HepG2 (cell line): ENCODE data around the gene KRT81. TPM values are rescaled to one million over a fixed set of nuclear protein-coding genes. Genes with fewer than 3 reads are reported as not detected.

ENCODE experiments used
- ATAC-seq: fragments of 200-7000 bp; cut with Tn5 transposase; 3 replicates; pipeline ENCODE4 v1.9.1; 2020; ENCODE audit warnings: mild to moderate bottlenecking, moderate library complexity
- BruUV-seq: library from RNA; stranded (reverse); fragments of 400-500 nt; replicated peaks from 2 replicates; lab custom pipeline; 2021; lab: Mats Ljungman, UMichigan
- CTCF ChIA-PET: fragments of 300-600 bp; formaldehyde crosslinking; extraction: SDS; loops from one replicate; lab custom pipeline; 2021; ENCODE audit warnings: low total read pairs, inconsistent platforms, low intra/inter-chr PET ratio; lab: Yijun Ruan, JAX
- POLR2A ChIA-PET: fragments of 350-600 bp; sonication (Branson Sonifier 250); formaldehyde crosslinking; loops from one replicate; lab custom pipeline; 2020; ENCODE audit warnings: antibody characterized with exemption, inconsistent platforms; lab: Yijun Ruan, JAX
- DNase-seq: peaks from one replicate; pipeline ENCODE4 v3.0.0-alpha.2; 2015; ENCODE audit warnings: low spot score
- FAIRE-seq: peaks from 3 replicates; lab custom pipeline; 2011; peaks lifted over from hg19 to GRCh38; lab: Jason Lieb, UNC
- H2AFZ ChIP-seq: one replicate; pipeline ENCODE4 v1.6.1; 2011; ENCODE audit warnings: low read length, inconsistent platforms
- H3K27ac ChIP-seq: fragments of 300-600 bp; 3 replicates; pipeline ENCODE4 v1.8.0; 2011; ENCODE audit warnings: mixed run types, mild to moderate bottlenecking, mixed read lengths, low read length, inconsistent platforms; ENCODE audit not compliant: insufficient read depth; ENCODE audit errors: extremely low read length
- H3K27me3 ChIP-seq, 2 experiments: fragments of 200-600 bp in 1 of 2; 2 replicates in 1 of 2; 3 replicates in 1 of 2; pipeline versions ENCODE4 v1.6.0 to v1.8.0; 2011; ENCODE audit warnings: low read length in 2 of 2, mild to moderate bottlenecking in 2 of 2, moderate library complexity in 2 of 2, inconsistent platforms in 1 of 2; ENCODE audit not compliant: insufficient read depth in 2 of 2, control insufficient read depth in 1 of 2
- H3K36me3 ChIP-seq, 2 experiments: fragments of 200-600 bp in 1 of 2; replicated peaks in 1 of 2; 2 replicates in 1 of 2; 3 replicates in 1 of 2; pipeline versions ENCODE4 v1.5.1 to v1.8.0; 2011; ENCODE audit warnings: low read length in 2 of 2, inconsistent platforms in 1 of 2; ENCODE audit not compliant: insufficient read depth in 2 of 2, control insufficient read depth in 1 of 2
- H3K4me1 ChIP-seq: 2 replicates; pipeline ENCODE4 v1.5.1; 2012; ENCODE audit warnings: low read length, inconsistent platforms; ENCODE audit not compliant: insufficient read depth
- H3K4me2 ChIP-seq: 2 replicates; pipeline ENCODE4 v1.6.0; 2011; ENCODE audit warnings: low read depth, low read length, inconsistent platforms
- H3K4me3 ChIP-seq, 3 experiments: fragments of 200-600 bp in 1 of 3; sonication (generic), shearing (Covaris generic) in 1 of 3; replicated peaks in 1 of 3; 2 replicates each; pipeline ENCODE4 v1.5.1; 2011 to 2016; ENCODE audit warnings: low read length in 3 of 3, inconsistent platforms in 2 of 3, low read depth in 2 of 3, mild to moderate bottlenecking in 2 of 3, control low read depth in 1 of 3, mixed read lengths in 1 of 3; ENCODE audit not compliant: insufficient read depth in 1 of 3
- H3K79me2 ChIP-seq: one replicate; pipeline ENCODE4 v1.6.1; 2011; ENCODE audit warnings: low read length, inconsistent platforms; ENCODE audit not compliant: insufficient read depth
- H3K9ac ChIP-seq: 2 replicates; pipeline ENCODE4 v1.6.0; 2011; ENCODE audit warnings: mild to moderate bottlenecking, low read depth, low read length, inconsistent platforms; ENCODE audit not compliant: insufficient read depth
- H3K9me3 ChIP-seq: 2 replicates; pipeline ENCODE4 v1.5.1; 2012; ENCODE audit warnings: mild to moderate bottlenecking, low read length
- H4K20me1 ChIP-seq: 2 replicates; pipeline ENCODE4 v1.6.0; 2011; ENCODE audit warnings: inconsistent platforms, mild to moderate bottlenecking, low read length, moderate library complexity; ENCODE audit not compliant: insufficient read depth
- CCDC6 ChIP-seq: sonication (generic); formaldehyde crosslinking; IDR thresholded peaks from 2 replicates; pipeline ENCODE4 v1.8.1; 2022; ENCODE audit warnings: mild to moderate bottlenecking, missing genetic modification reagents, moderate library complexity
- CHD4 ChIP-seq: fragments of 200-600 bp; sonication (generic); IDR thresholded peaks from 2 replicates; pipeline ENCODE4 v1.7.0; 2017; ENCODE audit warnings: mild to moderate bottlenecking, low read length, borderline replicate concordance
- CTCF ChIP-seq: sonication (generic); formaldehyde crosslinking; IDR thresholded peaks from 2 replicates; pipeline ENCODE4 v1.5.0; 2020; ENCODE audit warnings: mild to moderate bottlenecking, missing genetic modification reagents, moderate library complexity
- NFE2L1 ChIP-seq: sonication (generic); formaldehyde crosslinking; IDR thresholded peaks from 2 replicates; pipeline ENCODE4 v1.4.0; 2020; ENCODE audit warnings: missing genetic modification reagents, mild to moderate bottlenecking, borderline replicate concordance
- PCBP1 ChIP-seq: fragments of 200-400 bp; formaldehyde crosslinking; IDR thresholded peaks from 2 replicates; pipeline ENCODE4 v1.6.1; 2017; ENCODE audit warnings: mild to moderate bottlenecking, low read depth, low read length, borderline replicate concordance
- POLR2AphosphoS2 ChIP-seq: IDR thresholded peaks from 2 replicates; pipeline ENCODE4 v1.6.1; 2011; ENCODE audit warnings: low read depth, low read length, improper control_type of control experiment
- ZFX ChIP-seq: sonication (generic); formaldehyde crosslinking; IDR thresholded peaks from 2 replicates; pipeline ENCODE4 v1.4.0; 2020; ENCODE audit warnings: mild to moderate bottlenecking, low read depth, missing genetic modification reagents, moderate library complexity
- ZNF207 ChIP-seq: fragments of 450-650 bp; IDR thresholded peaks from 2 replicates; pipeline ENCODE4 v1.6.1; 2016; ENCODE audit warnings: antibody characterized with exemption, borderline replicate concordance
- WGBS: methylation state at CpG from one replicate; pipeline ENCODE4 v1.1.6; 2017; ENCODE audit warnings: low lambda C conversion rate; 5-methylcytosine and 5-hydroxymethylcytosine counted together
- in situ Hi-C: cut with HindIII; loops from 2 replicates; pipeline ENCODE4 v1.10.0; 2017; ENCODE audit warnings: low pct_unique_long_range_greater_than_20kb; ENCODE audit not compliant: extremely low pct_ligation_motif_present
- intact Hi-C: fragments of 100-400 bp; cut with micrococcal nuclease; formaldehyde crosslinking; loops from one replicate; pipeline ENCODE4 v1.10.0; 2022; ENCODE audit not compliant: unreplicated experiment
- polyA plus RNA-seq, 8 experiments: library from polyadenylated mRNA; depleted of rRNA in 3 of 8; stranded (reverse) in 7 of 8; unstranded in 1 of 8; fragments of >200 nt; fragmentation: Illumina TruSeq in 4 of 8; extraction: Trizol in 4 of 8; gene quantifications; 2 replicates each; pipeline versions ENCODE4 v1.2.1 to v1.2.3, GENCODE V29; 2011 to 2016; ENCODE audit warnings: low read depth in 4 of 8, missing spikeins in 1 of 8, mixed read lengths in 1 of 8; ENCODE audit not compliant: insufficient read depth in 1 of 8
- total RNA-seq, 5 experiments: library from RNA; depleted of rRNA; stranded (reverse); fragments of >200 nt; fragmentation: Illumina TruSeq; extraction: Trizol; gene quantifications; 2 replicates each; pipeline ENCODE4 v1.2.3, GENCODE V29; 2016; ENCODE audit warnings: low read depth in 1 of 5
- TF ChIP-seq, protein P1 (sequence below): fragments of 450-650 bp; IDR thresholded peaks from 2 replicates; pipeline ENCODE4 v1.6.1; 2017; ENCODE audit warnings: mild to moderate bottlenecking

The KRT81 gene
- total and polyA plus RNA-seq, 2 of the 13 experiments (the other 11 are each of a cell fraction or from before 2014, with no cell fraction given) = not detected

GRCh38 chr12:52298677-52299190 is 7.4 kb upstream of the KRT81 start:
- Histone ChIP-seq H3K4me3 (no peak overlapping the region), H3K9me3 (no peaks in the 10 kb centered on the region), H3K27ac (no peak overlapping the region), H3K79me2 (no peaks in the 10 kb centered on the region), H3K36me3 (no peaks in the 10 kb centered on the region), H4K20me1 (no peaks in the 10 kb centered on the region), H3K4me2 (no peak overlapping the region), H3K4me1 (no peaks in the 10 kb centered on the region), H3K9ac (no peak overlapping the region)
- POLR2A ChIA-PET = no interaction called here
- CTCF ChIA-PET = no interaction called here
- BruUV-seq = no TSS peak
- FAIRE-seq (no peak), ATAC-seq (no peak), DNase-seq (no peak)
- 23% methylated on average over 4 of the region's 4 CpGs for WGBS
- TF ChIP-seq ZFX (CRISPR knock-in tag) (no peak), NFE2L1 (CRISPR knock-in tag) (no peak), PCBP1 (no peak), CCDC6 (CRISPR knock-in tag) (no peak), POLR2AphosphoS2 (no peak), CTCF (no peak), ZNF207 (no peak), CHD4 (no peak)
- TF ChIP-seq, protein P1, sequence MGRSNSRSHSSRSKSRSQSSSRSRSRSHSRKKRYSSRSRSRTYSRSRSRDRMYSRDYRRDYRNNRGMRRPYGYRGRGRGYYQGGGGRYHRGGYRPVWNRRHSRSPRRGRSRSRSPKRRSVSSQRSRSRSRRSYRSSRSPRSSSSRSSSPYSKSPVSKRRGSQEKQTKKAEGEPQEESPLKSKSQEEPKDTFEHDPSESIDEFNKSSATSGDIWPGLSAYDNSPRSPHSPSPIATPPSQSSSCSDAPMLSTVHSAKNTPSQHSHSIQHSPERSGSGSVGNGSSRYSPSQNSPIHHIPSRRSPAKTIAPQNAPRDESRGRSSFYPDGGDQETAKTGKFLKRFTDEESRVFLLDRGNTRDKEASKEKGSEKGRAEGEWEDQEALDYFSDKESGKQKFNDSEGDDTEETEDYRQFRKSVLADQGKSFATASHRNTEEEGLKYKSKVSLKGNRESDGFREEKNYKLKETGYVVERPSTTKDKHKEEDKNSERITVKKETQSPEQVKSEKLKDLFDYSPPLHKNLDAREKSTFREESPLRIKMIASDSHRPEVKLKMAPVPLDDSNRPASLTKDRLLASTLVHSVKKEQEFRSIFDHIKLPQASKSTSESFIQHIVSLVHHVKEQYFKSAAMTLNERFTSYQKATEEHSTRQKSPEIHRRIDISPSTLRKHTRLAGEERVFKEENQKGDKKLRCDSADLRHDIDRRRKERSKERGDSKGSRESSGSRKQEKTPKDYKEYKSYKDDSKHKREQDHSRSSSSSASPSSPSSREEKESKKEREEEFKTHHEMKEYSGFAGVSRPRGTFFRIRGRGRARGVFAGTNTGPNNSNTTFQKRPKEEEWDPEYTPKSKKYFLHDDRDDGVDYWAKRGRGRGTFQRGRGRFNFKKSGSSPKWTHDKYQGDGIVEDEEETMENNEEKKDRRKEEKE = no peak
- TF ChIP-seq, all 625 proteins: peak for 0
- Histone ChIP-seq H2AFZ (no peak overlapping the region), H3K27me3 (peaks cover 0 to 7% of the 10 kb centered on the region in 2 experiments; a peak in 1 of 5 replicates)
- intact Hi-C loops = no loop called here
- in situ Hi-C loops = no loop called here
